Liver (tissue), 9 donors: ENCODE data around the gene ANAPC16. TPM values are rescaled to one million over a fixed set of nuclear protein-coding genes. Genes with fewer than 3 reads are reported as not detected.

Experiments used
- DNase-seq: peaks from one replicate; pipeline ENCODE4 v3.0.0-alpha.2; 2017; ENCODE audit warnings: low spot score
- H3K27ac ChIP-seq, 2 donors: one replicate each; pipeline ENCODE4 v1.7.0; 2013; ENCODE audit warnings: inconsistent platforms in 2 of 2, low read length in 2 of 2, control low read depth in 1 of 2, low read depth in 1 of 2, mild to moderate bottlenecking in 1 of 2
- H3K27me3 ChIP-seq, 4 donors: one replicate each; pipeline versions ENCODE4 v1.6.1 to v1.7.0; 2013; ENCODE audit warnings: low read length in 3 of 4, inconsistent platforms in 1 of 4, mild to moderate bottlenecking in 1 of 4, moderate library complexity in 1 of 4; ENCODE audit not compliant: control insufficient read depth in 4 of 4, insufficient read depth in 4 of 4
- H3K36me3 ChIP-seq, 4 donors: one replicate each; pipeline versions ENCODE4 v1.6.1 to v1.7.0; 2013; ENCODE audit warnings: low read length in 3 of 4, mild to moderate bottlenecking in 3 of 4, low read depth in 1 of 4, moderate library complexity in 1 of 4; ENCODE audit not compliant: control insufficient read depth in 4 of 4, insufficient read depth in 3 of 4
- H3K4me1 ChIP-seq, 4 donors: one replicate each; pipeline versions ENCODE4 v1.6.1 to v1.7.0; 2013; ENCODE audit warnings: low read length in 3 of 4, mild to moderate bottlenecking in 3 of 4, moderate library complexity in 1 of 4; ENCODE audit not compliant: control insufficient read depth in 4 of 4, insufficient read depth in 4 of 4
- H3K4me3 ChIP-seq, 3 donors: one replicate each; pipeline versions ENCODE4 v1.6.1 to v1.7.0; 2013; ENCODE audit warnings: low read length in 3 of 3, control low read depth in 1 of 3, low read depth in 1 of 3, mild to moderate bottlenecking in 1 of 3
- H3K9ac ChIP-seq, 2 donors: one replicate each; pipeline ENCODE4 v1.7.0; 2013; ENCODE audit warnings: low read length in 2 of 2, mild to moderate bottlenecking in 2 of 2, moderate library complexity in 2 of 2, control low read depth in 1 of 2, low read depth in 1 of 2
- H3K9me3 ChIP-seq, 4 donors: one replicate each; pipeline versions ENCODE4 v1.6.1 to v1.7.0; 2013; ENCODE audit warnings: low read length in 3 of 4; ENCODE audit not compliant: control insufficient read depth in 4 of 4
- CTCF ChIP-seq: fragments of 150-350 bp; IDR thresholded peaks from 2 replicates; pipeline ENCODE4 v1.5.1; 2017; ENCODE audit warnings: improper control_type of control experiment, low read depth, low read length; ENCODE audit not compliant: missing input control
- EGR1 ChIP-seq, 2 donors: IDR thresholded peaks; 2 replicates each; pipeline ENCODE4 v1.6.1; 2016 to 2018; ENCODE audit warnings: antibody characterized with exemption in 2 of 2, low read depth in 2 of 2
- FOXA1 ChIP-seq: IDR thresholded peaks from 2 replicates; pipeline ENCODE4 v1.6.1; 2016; ENCODE audit warnings: antibody characterized with exemption
- FOXA2 ChIP-seq: IDR thresholded peaks from 2 replicates; pipeline ENCODE4 v1.6.1; 2016; ENCODE audit warnings: antibody characterized with exemption
- GABPA ChIP-seq, 2 donors: IDR thresholded peaks in 1 of 2; conservative IDR thresholded peaks in 1 of 2; 2 replicates each; pipeline ENCODE4 v1.6.1; 2016; ENCODE audit warnings: antibody characterized with exemption in 2 of 2, mild to moderate bottlenecking in 1 of 2, moderate library complexity in 1 of 2
- HNF4A ChIP-seq, 2 donors: conservative IDR thresholded peaks; 2 replicates each; pipeline ENCODE4 v1.6.1; 2016; ENCODE audit warnings: antibody characterized with exemption in 2 of 2, mild to moderate bottlenecking in 2 of 2
- JUND ChIP-seq, 2 donors: IDR thresholded peaks; 2 replicates each; pipeline ENCODE4 v1.6.1; 2016; ENCODE audit warnings: antibody characterized with exemption in 2 of 2
- NR2F2 ChIP-seq: IDR thresholded peaks from 2 replicates; pipeline ENCODE4 v1.6.1; 2016; ENCODE audit warnings: antibody characterized with exemption
- RAD21 ChIP-seq, 2 donors: IDR thresholded peaks; 2 replicates each; pipeline ENCODE4 v1.6.1; 2016; ENCODE audit warnings: antibody characterized with exemption in 2 of 2, mild to moderate bottlenecking in 2 of 2
- REST ChIP-seq: IDR thresholded peaks from 2 replicates; pipeline ENCODE4 v1.6.1; 2016; ENCODE audit warnings: antibody characterized with exemption, mild to moderate bottlenecking
- RXRA ChIP-seq, 2 donors: IDR thresholded peaks; 2 replicates each; pipeline ENCODE4 v1.6.1; 2017 to 2018; ENCODE audit warnings: antibody characterized with exemption in 2 of 2, mild to moderate bottlenecking in 1 of 2
- TAF1 ChIP-seq: conservative IDR thresholded peaks from 2 replicates; pipeline ENCODE4 v1.6.1; 2016; ENCODE audit warnings: antibody characterized with exemption, mild to moderate bottlenecking
- YY1 ChIP-seq: IDR thresholded peaks from 2 replicates; pipeline ENCODE4 v1.6.1; 2016; ENCODE audit warnings: antibody characterized with exemption, mild to moderate bottlenecking
- ZBTB33 ChIP-seq: IDR thresholded peaks from 2 replicates; pipeline ENCODE4 v1.6.1; 2016; ENCODE audit warnings: antibody characterized with exemption
- WGBS: extraction: QIAGEN DNeasy Blood & Tissue Kit; methylation state at CpG from one replicate; pipeline ENCODE4 v1.1.7; 2013; 5-methylcytosine and 5-hydroxymethylcytosine counted together
- polyA plus RNA-seq, 2 donors: library from polyadenylated mRNA; stranded (reverse) in 1 of 2; unstranded in 1 of 2; fragments of 200-250 nt in 1 of 2; fragments of >200 nt in 1 of 2; fragmentation: Nextera tagmentation in 1 of 2; extraction: Ambion mirVana in 1 of 2; gene quantifications; one replicate each; pipeline versions ENCODE4 v1.2.1 to v1.2.3, GENCODE V29; 2013 to 2015
- total RNA-seq, 2 donors: library from RNA; depleted of rRNA; stranded (reverse); fragments of >200 nt; gene quantifications; one replicate each; pipeline ENCODE4 v1.2.3, GENCODE V29; 2014
- TF ChIP-seq, protein P1 (sequence below): IDR thresholded peaks from 2 replicates; pipeline ENCODE4 v1.6.1; 2016; ENCODE audit warnings: antibody characterized with exemption
- TF ChIP-seq, protein P2 (sequence below): IDR thresholded peaks from 2 replicates; pipeline ENCODE4 v1.6.1; 2016; ENCODE audit warnings: antibody characterized with exemption
- donor health status: healthy.
- donor health status: healthy.
- donor health status: healthy.
- donor health status: healthy.
- donor health status: healthy.

The ANAPC16 gene
- total and polyA plus RNA-seq, 4 donors = 36.8 to 96.3 (median 55.6) TPM

- TF ChIP-seq REST (peak; percentile 49), GABPA (IDR thresholded peaks at IDR 0.05 in 1 of 2, conservative IDR thresholded peaks at IDR 0.05 in 1 of 2) (peak in 1 of 2 donors; percentile 40), TAF1 (no peak)
Measured at GRCh38 chr10:72263613-72264241, 47.9 kb downstream of the ANAPC16 start (continued).

GRCh38 chr10:72264536-72264935, 48.7 kb downstream of the ANAPC16 start:
- Histone ChIP-seq H3K36me3 (no peaks in the 10 kb centered on the region), H3K27me3 (no peaks in the 10 kb centered on the region), H3K4me3 (no peak overlapping the region), H3K4me1 (peaks cover 12 to 34% (median 21%) of the 10 kb centered on the region in 4 donors), H3K27ac (no peak overlapping the region), H3K9me3 (no peaks in the 10 kb centered on the region), H3K9ac (no peak overlapping the region)
- no peak for TF ChIP-seq CTCF
- TF ChIP-seq FOXA2 = no peak
- no peak for TF ChIP-seq FOXA1
- TF ChIP-seq RAD21 (IDR thresholded peaks at IDR 0.05) = no peak
- TF ChIP-seq NR2F2 = no peak
- no peak for TF ChIP-seq REST
- no peak for TF ChIP-seq TAF1
- TF ChIP-seq YY1 = no peak
- no peak for TF ChIP-seq ZBTB33
- TF ChIP-seq HNF4A (conservative IDR thresholded peaks at IDR 0.05) = no peak
- TF ChIP-seq, protein P1, sequence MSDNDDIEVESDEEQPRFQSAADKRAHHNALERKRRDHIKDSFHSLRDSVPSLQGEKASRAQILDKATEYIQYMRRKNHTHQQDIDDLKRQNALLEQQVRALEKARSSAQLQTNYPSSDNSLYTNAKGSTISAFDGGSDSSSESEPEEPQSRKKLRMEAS = no peak
- TF ChIP-seq RXRA (IDR thresholded peaks at IDR 0.05) = no peak
- TF ChIP-seq JUND (IDR thresholded peaks at IDR 0.05) = no peak
- TF ChIP-seq, protein P2, sequence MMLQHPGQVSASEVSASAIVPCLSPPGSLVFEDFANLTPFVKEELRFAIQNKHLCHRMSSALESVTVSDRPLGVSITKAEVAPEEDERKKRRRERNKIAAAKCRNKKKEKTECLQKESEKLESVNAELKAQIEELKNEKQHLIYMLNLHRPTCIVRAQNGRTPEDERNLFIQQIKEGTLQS = no peak
- TF ChIP-seq GABPA (IDR thresholded peaks at IDR 0.05 in 1 of 2, conservative IDR thresholded peaks at IDR 0.05 in 1 of 2) = no peak
- TF ChIP-seq EGR1 (IDR thresholded peaks at IDR 0.05; ENCODE audit: low read depth in 2 of 2) = no peak
- no peak for DNase-seq
- WGBS = 95% methylated on average over 1 of the region's 1 CpG
